ENCODE data around the gene ROS1. TPM values are rescaled to one million over a fixed set of nuclear protein-coding genes. Genes with fewer than 3 reads are reported as not detected.

The ROS1 gene
- total RNA-seq, 1 donor from 2014 or later = not detected

DNA sequence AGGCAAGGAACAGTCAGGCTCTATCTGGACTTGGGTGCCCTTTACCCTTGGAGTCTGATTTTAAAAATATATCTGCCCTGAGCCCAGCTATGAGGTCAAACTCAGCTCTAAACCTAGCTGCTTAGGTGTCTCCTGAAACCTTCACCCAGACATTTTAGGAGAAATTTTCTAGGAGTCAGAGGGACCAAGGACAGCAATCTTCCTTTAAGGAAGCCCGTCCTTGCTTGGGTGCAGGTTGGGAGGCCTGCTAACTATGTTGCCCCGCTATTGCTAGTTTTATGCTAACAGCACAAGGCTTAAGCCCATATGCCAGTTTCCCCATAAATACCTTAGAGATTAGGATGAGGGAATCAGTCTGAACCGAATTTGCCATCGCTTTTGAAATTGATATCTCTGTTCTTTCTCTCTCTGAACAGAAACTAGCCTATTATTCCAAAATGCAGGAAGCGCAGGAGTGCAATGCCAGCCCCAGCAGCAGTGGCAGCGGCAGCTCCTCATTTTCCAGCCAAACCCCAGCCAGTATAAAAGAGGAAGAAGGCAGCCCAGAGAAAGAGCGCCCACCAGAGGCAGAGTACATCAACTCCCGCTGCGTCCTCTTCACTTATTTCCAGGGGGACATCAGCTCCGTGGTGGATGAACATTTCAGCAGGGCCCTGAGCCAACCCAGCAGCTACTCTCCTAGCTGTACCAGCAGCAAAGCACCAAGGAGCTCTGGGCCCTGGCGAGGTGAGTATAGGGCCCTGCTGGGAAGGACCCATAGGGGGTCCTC, 157.8 kb downstream of the ROS1 start:
- no peak overlapping the region for H3K27ac ChIP-seq
- no peak overlapping the region for H3K4me2 ChIP-seq
- no peaks in the 10 kb centered on the region for H3K36me3 ChIP-seq
- peak; percentile 75 for DNase-seq (ENCODE audit: low spot score)
- Mint-ChIP-seq H3K4me1 (peaks cover 18% of the 10 kb centered on the region), H3K27ac (no peak overlapping the region), H3K27me3 (ENCODE audit: insufficient read depth, low read depth) (peaks cover 89% of the 10 kb centered on the region), H3K4me3 (no peak overlapping the region), H3K9me3 (peaks cover 3% of the 10 kb centered on the region), H3K36me3 (no peaks in the 10 kb centered on the region)
- no peaks in the 10 kb centered on the region for H3K79me2 ChIP-seq (ENCODE audit: low read depth)
- H3K27me3 ChIP-seq = peaks cover 100% of the 10 kb centered on the region
- H3K9ac ChIP-seq = no peak overlapping the region
- no peak for TF ChIP-seq EZH2phosphoT487 (IDR thresholded peaks at IDR 0.05)
- peak; percentile 65 for TF ChIP-seq EZH2 (IDR thresholded peaks at IDR 0.05)
- TF ChIP-seq, protein P1, sequence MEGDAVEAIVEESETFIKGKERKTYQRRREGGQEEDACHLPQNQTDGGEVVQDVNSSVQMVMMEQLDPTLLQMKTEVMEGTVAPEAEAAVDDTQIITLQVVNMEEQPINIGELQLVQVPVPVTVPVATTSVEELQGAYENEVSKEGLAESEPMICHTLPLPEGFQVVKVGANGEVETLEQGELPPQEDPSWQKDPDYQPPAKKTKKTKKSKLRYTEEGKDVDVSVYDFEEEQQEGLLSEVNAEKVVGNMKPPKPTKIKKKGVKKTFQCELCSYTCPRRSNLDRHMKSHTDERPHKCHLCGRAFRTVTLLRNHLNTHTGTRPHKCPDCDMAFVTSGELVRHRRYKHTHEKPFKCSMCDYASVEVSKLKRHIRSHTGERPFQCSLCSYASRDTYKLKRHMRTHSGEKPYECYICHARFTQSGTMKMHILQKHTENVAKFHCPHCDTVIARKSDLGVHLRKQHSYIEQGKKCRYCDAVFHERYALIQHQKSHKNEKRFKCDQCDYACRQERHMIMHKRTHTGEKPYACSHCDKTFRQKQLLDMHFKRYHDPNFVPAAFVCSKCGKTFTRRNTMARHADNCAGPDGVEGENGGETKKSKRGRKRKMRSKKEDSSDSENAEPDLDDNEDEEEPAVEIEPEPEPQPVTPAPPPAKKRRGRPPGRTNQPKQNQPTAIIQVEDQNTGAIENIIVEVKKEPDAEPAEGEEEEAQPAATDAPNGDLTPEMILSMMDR (IDR thresholded peaks at IDR 0.05) = peak; percentile 68
- no peaks in the 10 kb centered on the region for H3K9me3 ChIP-seq (ENCODE audit: low read depth)
- no peak overlapping the region for H2AFZ ChIP-seq (replicated peaks)
- H3F3A ChIP-seq (ENCODE audit: low read depth) = peaks cover 23% of the 10 kb centered on the region
- H3K4me3 ChIP-seq = no peak overlapping the region
- H4K20me1 ChIP-seq (ENCODE audit: low read depth) = peaks cover 60% of the 10 kb centered on the region
- peaks cover 15% of the 10 kb centered on the region for H3K4me1 ChIP-seq

DNA sequence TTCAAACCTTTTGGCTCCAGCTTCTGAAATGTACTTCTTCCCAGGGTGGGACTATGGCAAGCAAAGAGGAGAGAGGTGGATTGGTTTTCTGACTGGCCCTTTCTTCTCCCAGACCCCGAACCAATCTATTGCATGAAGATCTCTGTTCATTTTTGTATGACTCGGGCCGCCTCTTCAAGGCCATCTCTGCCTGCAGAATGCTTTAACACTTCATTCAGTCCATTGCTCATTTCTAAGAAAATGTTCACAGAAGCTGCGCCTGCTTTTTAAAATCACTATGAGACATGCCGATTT, 158.7 kb downstream of the ROS1 start:
- Histone ChIP-seq H3K9ac (no peak overlapping the region), H4K20me1 (ENCODE audit: low read depth) (peaks cover 55% of the 10 kb centered on the region), H3K79me2 (ENCODE audit: low read depth) (no peaks in the 10 kb centered on the region), H2AFZ (replicated peaks) (no peak overlapping the region), H3K4me3 (no peak overlapping the region), H3K27me3 (peaks cover 100% of the 10 kb centered on the region), H3K9me3 (ENCODE audit: low read depth) (no peaks in the 10 kb centered on the region), H3F3A (ENCODE audit: low read depth) (peaks cover 18% of the 10 kb centered on the region), H3K4me1 (peaks cover 10% of the 10 kb centered on the region), H3K27ac (no peak overlapping the region), H3K4me2 (no peak overlapping the region), H3K36me3 (no peaks in the 10 kb centered on the region)
- Mint-ChIP-seq H3K4me1 (peaks cover 18% of the 10 kb centered on the region), H3K27ac (no peak overlapping the region), H3K27me3 (ENCODE audit: insufficient read depth, low read depth) (peaks cover 84% of the 10 kb centered on the region), H3K36me3 (no peaks in the 10 kb centered on the region), H3K9me3 (peaks cover 6% of the 10 kb centered on the region), H3K4me3 (no peak overlapping the region)
- TF ChIP-seq EZH2 (IDR thresholded peaks at IDR 0.05) (no peak), EZH2phosphoT487 (IDR thresholded peaks at IDR 0.05) (no peak)
- TF ChIP-seq, protein P1 (IDR thresholded peaks at IDR 0.05) = no peak
- DNase-seq (ENCODE audit: low spot score) = no peak

DNA sequence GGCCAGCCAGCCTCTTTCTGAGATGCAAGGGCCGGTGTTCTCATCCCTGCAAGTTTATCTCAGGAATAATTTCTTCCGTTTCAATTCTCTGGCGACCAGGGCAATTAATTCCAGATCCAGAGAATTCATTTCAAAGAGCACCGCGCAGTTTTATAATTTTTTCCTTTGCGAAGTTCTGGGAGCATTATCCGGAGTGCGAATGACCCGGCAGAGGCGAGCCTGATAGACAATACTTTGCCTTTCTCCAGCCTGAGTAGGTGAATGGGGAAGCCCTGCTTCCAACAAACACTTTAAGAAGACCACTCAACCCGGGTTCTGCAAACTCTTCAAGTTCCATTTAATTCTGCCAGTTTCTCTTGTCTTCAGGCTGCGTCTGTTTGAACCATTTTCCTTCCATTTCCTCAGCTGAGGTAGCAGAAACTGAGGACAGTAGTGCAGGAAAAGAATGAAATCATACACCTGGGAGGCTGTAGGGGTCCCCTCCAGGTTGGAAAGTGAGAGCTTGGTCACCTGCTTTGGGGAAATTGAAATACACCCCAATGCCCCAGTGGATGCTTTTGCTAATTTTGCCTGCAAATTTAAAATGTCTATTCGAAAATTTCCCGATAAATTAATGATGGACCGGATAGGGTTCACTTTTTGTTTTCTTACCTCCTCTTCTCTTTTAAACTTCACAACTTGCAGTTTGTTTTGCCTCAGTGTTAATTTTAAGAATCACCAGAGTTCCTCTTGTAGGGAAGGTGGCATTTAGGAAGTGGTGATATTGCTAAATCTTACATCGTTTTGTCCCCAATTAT, 159.3 kb downstream of the ROS1 start:
- H3K27me3 ChIP-seq = peaks cover 100% of the 10 kb centered on the region
- no peak overlapping the region for H2AFZ ChIP-seq (replicated peaks)
- Mint-ChIP-seq H3K4me1 (peaks cover 18% of the 10 kb centered on the region), H3K27ac (no peak overlapping the region), H3K36me3 (no peaks in the 10 kb centered on the region), H3K4me3 (peak overlapping the region; percentile 80), H3K9me3 (peaks cover 6% of the 10 kb centered on the region), H3K27me3 (ENCODE audit: insufficient read depth, low read depth) (peaks cover 81% of the 10 kb centered on the region)
- peak overlapping the region; percentile 47 for H3K4me3 ChIP-seq
- no peaks in the 10 kb centered on the region for H3K9me3 ChIP-seq (ENCODE audit: low read depth)
- peaks cover 17% of the 10 kb centered on the region for H3F3A ChIP-seq (ENCODE audit: low read depth)
- H3K4me1 ChIP-seq = peaks cover 5% of the 10 kb centered on the region
- H4K20me1 ChIP-seq (ENCODE audit: low read depth) = peaks cover 49% of the 10 kb centered on the region
- TF ChIP-seq EZH2 (IDR thresholded peaks at IDR 0.05) (peak; percentile 36), EZH2phosphoT487 (IDR thresholded peaks at IDR 0.05) (no peak)
- H3K27ac ChIP-seq = no peak overlapping the region
- no peak overlapping the region for H3K9ac ChIP-seq
- no peaks in the 10 kb centered on the region for H3K79me2 ChIP-seq (ENCODE audit: low read depth)
- peak overlapping the region; percentile 79 for H3K4me2 ChIP-seq
- H3K36me3 ChIP-seq = no peaks in the 10 kb centered on the region
- DNase-seq (ENCODE audit: low spot score) = peak; percentile 29

Data from neural progenitor cell (in vitro differentiated cells).